GM18502 (cell line): ENCODE results near the gene CPZ.
"Not testable (repeated sequence)": the region's sequence is repeated elsewhere in the genome, so short reads cannot be mapped to it uniquely, and the experiment has no call there.

Experiments used
- ATAC-seq: cut with Tn5 transposase; IDR thresholded peaks from one replicate; pipeline ENCODE4 v1.9.1; 2021; ENCODE audit warnings: mild to moderate bottlenecking; ENCODE audit not compliant: unreplicated experiment, poor library complexity

Gene CPZ

DNA sequence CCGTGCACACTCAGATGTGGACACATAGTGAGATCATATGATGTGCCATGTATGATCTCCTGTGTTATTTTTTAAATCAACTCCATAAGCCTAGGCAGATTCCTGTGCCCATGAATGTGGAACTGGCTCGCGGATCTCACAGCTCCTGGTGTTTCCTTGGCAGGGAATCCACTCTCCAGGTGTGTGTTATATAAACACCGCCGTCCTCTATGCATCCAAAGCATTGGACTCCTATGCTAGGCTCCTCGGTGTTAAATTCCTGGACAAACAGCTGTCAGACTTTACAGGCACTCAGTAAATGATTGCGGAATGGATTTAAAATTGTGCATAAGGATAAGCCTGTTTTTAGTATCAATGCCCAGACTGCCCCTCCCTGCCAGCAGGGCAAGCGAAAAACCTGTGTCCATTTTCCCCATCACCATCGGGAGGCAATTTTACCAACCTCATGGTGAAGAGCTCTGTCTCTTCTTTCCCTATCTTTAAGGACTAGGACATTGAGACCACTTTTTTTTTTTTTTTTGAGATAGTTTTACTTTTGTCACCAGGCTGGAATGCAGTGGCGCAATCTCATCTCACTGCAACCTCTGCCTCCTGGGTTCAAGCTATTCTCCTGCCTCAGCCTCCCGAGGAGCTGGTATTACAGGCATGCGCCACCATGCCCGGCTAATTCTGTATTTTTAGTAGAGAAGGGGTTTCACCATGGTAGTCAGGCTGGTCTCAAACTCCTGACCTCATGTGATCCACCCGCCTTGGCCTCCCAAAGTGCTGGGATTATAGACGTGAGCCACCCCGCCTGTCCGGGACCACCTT, 36.0 kb upstream of the CPZ start:
- ATAC-seq, result no peak

- no peak for ATAC-seq
Observed at GRCh38 chr4:8557151-8558076, 35.2 kb upstream of the CPZ start.

- ATAC-seq, result no peak
Observed at GRCh38 chr4:8558080-8558960, 34.2 kb upstream of the CPZ start.

GRCh38 chr4:8559011-8559410, 33.6 kb upstream of the CPZ start:
- ATAC-seq, result no peak

- no peak for ATAC-seq
Observed at GRCh38 chr4:8559524-8560264, 32.9 kb upstream of the CPZ start.

- ATAC-seq, result no peak
Observed at GRCh38 chr4:8560265-8561047, 32.1 kb upstream of the CPZ start.

GRCh38 chr4:8564595-8564994, 28.0 kb upstream of the CPZ start:
- no peak for ATAC-seq

DNA sequence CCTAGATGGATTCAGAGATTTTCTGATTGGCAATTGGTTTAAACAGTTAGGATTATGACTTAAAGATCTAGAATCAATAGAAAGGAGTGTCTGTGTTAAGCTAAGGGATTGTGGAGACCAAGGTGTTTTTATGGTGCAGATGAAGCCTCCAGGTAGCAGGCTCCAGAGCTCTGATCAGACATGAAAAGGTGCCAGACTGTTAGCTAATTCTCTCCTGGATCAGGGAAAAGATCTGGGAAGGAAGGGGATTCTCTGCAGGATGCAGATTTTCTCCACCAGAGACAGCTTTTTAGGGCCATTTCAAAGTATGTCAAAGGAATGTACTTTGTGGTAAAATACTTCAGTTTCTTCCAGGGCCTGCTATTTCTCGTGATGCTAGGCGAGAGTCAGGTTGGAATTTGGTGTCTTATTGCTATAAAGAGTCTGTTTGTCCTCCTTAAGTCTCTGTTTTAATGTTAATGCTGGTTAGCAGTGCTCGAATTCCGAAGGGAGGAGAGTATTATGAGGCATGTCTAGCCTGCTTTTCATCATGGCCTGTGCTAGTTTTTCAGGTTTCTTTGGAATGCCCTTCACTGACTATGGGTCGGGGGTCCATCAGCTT, 24.4 kb upstream of the CPZ start:
- ATAC-seq, result no peak

- ATAC-seq, result no peak
Observed at GRCh38 chr4:8570201-8570600, 22.4 kb upstream of the CPZ start.

GRCh38 chr4:8571702-8572685, 20.6 kb upstream of the CPZ start:
- no peak for ATAC-seq

DNA sequence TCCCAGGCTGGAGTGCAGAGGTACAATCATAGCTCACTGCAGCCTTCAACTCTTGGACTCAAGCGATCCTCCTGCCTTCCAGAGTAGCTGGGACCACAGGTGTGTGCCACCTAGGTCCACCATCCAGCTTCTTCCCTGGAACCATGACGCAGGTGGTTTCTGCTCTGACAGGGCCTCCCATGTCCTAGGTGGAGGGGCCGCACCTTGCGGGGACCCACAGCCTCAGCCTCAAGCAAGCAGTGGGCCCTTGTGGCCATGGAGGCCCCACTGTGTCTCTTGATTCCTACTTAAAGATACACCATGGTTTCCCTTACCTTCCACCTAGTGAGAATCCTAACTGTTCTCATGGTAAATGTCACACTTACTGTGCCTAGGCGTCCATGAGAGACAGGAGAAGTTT, 19.3 kb upstream of the CPZ start:
- no peak for ATAC-seq

GRCh38 chr4:8574796-8575370, 17.7 kb upstream of the CPZ start:
- ATAC-seq, result no peak

- no peak for ATAC-seq
Observed at GRCh38 chr4:8575457-8575856, 17.1 kb upstream of the CPZ start.

DNA sequence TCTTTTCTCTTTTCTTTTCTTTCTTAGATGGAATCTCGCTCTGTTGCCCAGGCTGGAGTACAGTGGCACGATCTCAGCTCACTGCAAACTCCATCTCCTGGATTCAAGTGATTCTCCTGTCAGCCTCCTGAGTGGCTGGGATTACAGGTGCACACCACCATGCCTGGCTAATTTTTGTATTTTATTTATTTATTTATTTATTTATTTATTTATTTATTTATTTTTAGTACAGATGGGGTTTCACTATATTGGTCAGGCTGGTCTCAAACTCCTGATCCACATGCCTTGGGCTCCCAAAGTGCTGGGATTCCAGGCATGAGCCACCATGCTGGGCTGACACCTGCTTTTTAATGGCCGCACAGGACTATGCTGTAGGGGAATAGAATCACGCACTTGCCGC, 16.0 kb upstream of the CPZ start:
- ATAC-seq, result not testable (repeated sequence)

DNA sequence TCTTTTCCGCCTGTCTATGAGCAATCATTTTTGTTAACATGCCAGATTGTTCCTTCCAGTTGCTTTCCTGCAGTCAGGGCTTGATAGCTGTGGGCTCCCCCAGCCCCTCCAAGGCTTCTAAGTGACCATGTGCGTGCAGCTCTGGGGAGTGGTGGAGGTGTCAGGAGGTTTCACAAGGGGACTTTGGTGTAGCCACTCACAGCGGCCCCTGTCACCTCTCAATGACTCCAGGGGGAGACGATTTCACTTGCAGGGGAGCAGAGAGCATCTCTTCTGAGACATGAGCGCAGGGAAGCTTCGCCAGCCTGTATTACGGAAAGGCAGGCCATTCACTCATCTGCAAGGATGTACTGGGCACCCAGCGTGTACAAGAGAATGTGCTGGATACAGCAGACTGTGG, 15.5 kb upstream of the CPZ start:
- ATAC-seq, result no peak

DNA sequence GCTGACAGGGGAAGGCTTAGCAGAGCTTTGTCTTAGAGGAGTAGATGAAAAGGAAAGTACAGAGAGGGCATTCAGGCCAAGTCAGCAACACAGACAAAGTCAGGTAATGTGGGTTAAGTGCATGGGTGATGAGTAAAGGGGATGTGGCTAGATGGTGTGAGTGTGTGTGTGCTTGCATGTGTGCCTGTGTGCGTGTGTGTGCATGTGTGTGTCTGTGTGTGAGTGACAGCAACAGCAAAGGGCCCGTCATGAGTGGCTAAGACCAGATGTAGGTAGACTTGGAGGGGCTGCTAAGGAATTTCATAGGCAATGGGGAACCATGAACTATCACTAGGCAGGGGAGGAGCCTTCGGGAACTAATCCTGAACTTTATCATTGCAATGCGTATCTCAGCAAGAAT, 14.6 kb upstream of the CPZ start:
- no peak for ATAC-seq

- no peak for ATAC-seq
Observed at GRCh38 chr4:8578717-8579116, 13.8 kb upstream of the CPZ start.
